ENCODE data around the gene ZFYVE28.
"Not testable (repeated sequence)": the region's sequence is repeated elsewhere in the genome, so short reads cannot be mapped to it uniquely, and the experiment has no call there.

ZFYVE28 gene

GRCh38 chr4:2249526-2250356 is 168.7 kb downstream of the ZFYVE28 start:
- peak in 1 of 2 donors; percentile 1 for DNase-seq (ENCODE audit: low read depth in 1 of 2, low spot score in 1 of 2)

- no peak for DNase-seq (ENCODE audit: low read depth in 1 of 2, low spot score in 1 of 2)
Measured at GRCh38 chr4:2248821-2249261, 169.6 kb downstream of the ZFYVE28 start.

GRCh38 chr4:2248044-2248780 is 170.2 kb downstream of the ZFYVE28 start:
- no peak for DNase-seq (ENCODE audit: low read depth in 1 of 2, low spot score in 1 of 2)

- DNase-seq (ENCODE audit: low read depth in 1 of 2, low spot score in 1 of 2), result no peak
Measured at GRCh38 chr4:2247128-2248043, 171.1 kb downstream of the ZFYVE28 start.

- DNase-seq (ENCODE audit: low read depth in 1 of 2, low spot score in 1 of 2), result no peak
Measured at GRCh38 chr4:2246384-2247127, 171.9 kb downstream of the ZFYVE28 start.

- no peak for DNase-seq (ENCODE audit: low read depth in 1 of 2, low spot score in 1 of 2)
Measured at GRCh38 chr4:2245787-2246275, 172.6 kb downstream of the ZFYVE28 start.

GRCh38 chr4:2245057-2245786 is 173.2 kb downstream of the ZFYVE28 start:
- no peak for DNase-seq (ENCODE audit: low read depth in 1 of 2, low spot score in 1 of 2)

- DNase-seq (ENCODE audit: low read depth in 1 of 2, low spot score in 1 of 2), result no peak
Measured at GRCh38 chr4:2243681-2244380, 174.6 kb downstream of the ZFYVE28 start.

GRCh38 chr4:2241410-2242353 is 176.8 kb downstream of the ZFYVE28 start, which contains the start of the genes HAUS3 and POLN:
Gene HAUS3, minus strand, starts transcription at chr4:2242121. Its CDS starts 1,175 bp downstream, at chr4:2240946.
Gene POLN, minus strand, starts transcription at chr4:2242121. Its CDS starts 12,890 bp downstream, at chr4:2229231.
- peak; percentile 98 for DNase-seq (ENCODE audit: low read depth in 1 of 2, low spot score in 1 of 2)

- DNase-seq (ENCODE audit: low read depth in 1 of 2, low spot score in 1 of 2), result no peak
Measured at GRCh38 chr4:2241003-2241402, 177.4 kb downstream of the ZFYVE28 start.

GRCh38 chr4:2236944-2237666 is 181.3 kb downstream of the ZFYVE28 start:
- DNase-seq (ENCODE audit: low read depth in 1 of 2, low spot score in 1 of 2), result no peak

- no peak for DNase-seq (ENCODE audit: low read depth in 1 of 2, low spot score in 1 of 2)
Measured at GRCh38 chr4:2231082-2231481, 187.4 kb downstream of the ZFYVE28 start.

GRCh38 chr4:2226261-2226660 is 192.2 kb downstream of the ZFYVE28 start:
- no peak for DNase-seq (ENCODE audit: low read depth in 1 of 2, low spot score in 1 of 2)

- DNase-seq (ENCODE audit: low read depth in 1 of 2, low spot score in 1 of 2), result no peak
Measured at GRCh38 chr4:2222838-2223237, 195.6 kb downstream of the ZFYVE28 start.

- not testable (repeated sequence) for DNase-seq (ENCODE audit: low read depth in 1 of 2, low spot score in 1 of 2)
Measured at GRCh38 chr4:2221378-2221777, 197.1 kb downstream of the ZFYVE28 start.

GRCh38 chr4:2220016-2220630 is 198.3 kb downstream of the ZFYVE28 start:
- peak; percentile 59 to 63 for DNase-seq (ENCODE audit: low read depth in 1 of 2, low spot score in 1 of 2)

Data from stimulated activated CD4-positive, alpha-beta T cell treated with anti-CD3 and anti-CD28 coated beads, Interleukin-15, amount 100 ng/mL, for 1 hour (primary cell).